ENCODE results near the gene USP47. TPM values are rescaled to one million over a fixed set of nuclear protein-coding genes. Genes with fewer than 3 reads are reported as not detected.

USP47 gene
- total and polyA plus RNA-seq, 9 of the 15 experiments (the other 6 are each of a cell fraction or from before 2014, with no cell fraction given) = 13.1 to 63.6 (median 34.7) TPM

DNA sequence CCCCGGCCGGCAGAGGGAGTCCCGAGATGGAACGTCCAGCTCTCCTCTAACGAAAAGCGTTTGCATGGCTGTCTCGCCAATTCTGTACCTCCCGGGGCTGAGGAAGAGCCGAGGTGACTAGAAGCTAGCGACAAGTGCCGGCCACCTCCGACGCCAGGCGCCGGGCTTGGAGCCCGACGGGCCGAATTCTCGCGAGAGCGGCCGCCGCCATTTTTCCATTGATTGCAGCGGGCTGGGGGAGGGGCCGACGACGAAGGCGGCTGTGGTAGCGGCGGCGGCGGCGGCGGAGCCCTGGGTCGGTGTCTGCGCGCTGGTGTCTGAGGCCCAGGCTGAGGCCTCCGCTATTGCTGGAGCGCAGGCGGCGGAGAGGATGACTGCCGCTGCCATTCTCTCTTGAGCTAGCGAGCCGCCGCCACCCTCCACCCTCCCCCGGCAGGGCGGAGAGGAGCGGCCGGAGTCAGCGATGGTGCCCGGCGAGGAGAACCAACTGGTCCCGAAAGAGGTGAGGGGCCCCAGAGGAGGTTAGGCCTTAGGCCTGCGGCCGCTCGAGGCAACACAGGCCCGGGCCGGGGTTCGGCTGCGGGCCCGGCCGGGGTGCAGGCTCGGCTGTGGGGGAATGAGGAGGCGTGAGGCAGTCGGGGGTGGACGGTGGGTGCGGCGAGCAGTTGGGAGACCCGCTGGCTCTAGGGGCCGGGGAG lies at the start of gene USP47 (continued):
- TF ChIP-seq, protein P1, sequence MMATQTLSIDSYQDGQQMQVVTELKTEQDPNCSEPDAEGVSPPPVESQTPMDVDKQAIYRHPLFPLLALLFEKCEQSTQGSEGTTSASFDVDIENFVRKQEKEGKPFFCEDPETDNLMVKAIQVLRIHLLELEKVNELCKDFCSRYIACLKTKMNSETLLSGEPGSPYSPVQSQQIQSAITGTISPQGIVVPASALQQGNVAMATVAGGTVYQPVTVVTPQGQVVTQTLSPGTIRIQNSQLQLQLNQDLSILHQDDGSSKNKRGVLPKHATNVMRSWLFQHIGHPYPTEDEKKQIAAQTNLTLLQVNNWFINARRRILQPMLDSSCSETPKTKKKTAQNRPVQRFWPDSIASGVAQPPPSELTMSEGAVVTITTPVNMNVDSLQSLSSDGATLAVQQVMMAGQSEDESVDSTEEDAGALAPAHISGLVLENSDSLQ (IDR thresholded peaks at IDR 0.05) = no peak
- TF ChIP-seq, protein P2, sequence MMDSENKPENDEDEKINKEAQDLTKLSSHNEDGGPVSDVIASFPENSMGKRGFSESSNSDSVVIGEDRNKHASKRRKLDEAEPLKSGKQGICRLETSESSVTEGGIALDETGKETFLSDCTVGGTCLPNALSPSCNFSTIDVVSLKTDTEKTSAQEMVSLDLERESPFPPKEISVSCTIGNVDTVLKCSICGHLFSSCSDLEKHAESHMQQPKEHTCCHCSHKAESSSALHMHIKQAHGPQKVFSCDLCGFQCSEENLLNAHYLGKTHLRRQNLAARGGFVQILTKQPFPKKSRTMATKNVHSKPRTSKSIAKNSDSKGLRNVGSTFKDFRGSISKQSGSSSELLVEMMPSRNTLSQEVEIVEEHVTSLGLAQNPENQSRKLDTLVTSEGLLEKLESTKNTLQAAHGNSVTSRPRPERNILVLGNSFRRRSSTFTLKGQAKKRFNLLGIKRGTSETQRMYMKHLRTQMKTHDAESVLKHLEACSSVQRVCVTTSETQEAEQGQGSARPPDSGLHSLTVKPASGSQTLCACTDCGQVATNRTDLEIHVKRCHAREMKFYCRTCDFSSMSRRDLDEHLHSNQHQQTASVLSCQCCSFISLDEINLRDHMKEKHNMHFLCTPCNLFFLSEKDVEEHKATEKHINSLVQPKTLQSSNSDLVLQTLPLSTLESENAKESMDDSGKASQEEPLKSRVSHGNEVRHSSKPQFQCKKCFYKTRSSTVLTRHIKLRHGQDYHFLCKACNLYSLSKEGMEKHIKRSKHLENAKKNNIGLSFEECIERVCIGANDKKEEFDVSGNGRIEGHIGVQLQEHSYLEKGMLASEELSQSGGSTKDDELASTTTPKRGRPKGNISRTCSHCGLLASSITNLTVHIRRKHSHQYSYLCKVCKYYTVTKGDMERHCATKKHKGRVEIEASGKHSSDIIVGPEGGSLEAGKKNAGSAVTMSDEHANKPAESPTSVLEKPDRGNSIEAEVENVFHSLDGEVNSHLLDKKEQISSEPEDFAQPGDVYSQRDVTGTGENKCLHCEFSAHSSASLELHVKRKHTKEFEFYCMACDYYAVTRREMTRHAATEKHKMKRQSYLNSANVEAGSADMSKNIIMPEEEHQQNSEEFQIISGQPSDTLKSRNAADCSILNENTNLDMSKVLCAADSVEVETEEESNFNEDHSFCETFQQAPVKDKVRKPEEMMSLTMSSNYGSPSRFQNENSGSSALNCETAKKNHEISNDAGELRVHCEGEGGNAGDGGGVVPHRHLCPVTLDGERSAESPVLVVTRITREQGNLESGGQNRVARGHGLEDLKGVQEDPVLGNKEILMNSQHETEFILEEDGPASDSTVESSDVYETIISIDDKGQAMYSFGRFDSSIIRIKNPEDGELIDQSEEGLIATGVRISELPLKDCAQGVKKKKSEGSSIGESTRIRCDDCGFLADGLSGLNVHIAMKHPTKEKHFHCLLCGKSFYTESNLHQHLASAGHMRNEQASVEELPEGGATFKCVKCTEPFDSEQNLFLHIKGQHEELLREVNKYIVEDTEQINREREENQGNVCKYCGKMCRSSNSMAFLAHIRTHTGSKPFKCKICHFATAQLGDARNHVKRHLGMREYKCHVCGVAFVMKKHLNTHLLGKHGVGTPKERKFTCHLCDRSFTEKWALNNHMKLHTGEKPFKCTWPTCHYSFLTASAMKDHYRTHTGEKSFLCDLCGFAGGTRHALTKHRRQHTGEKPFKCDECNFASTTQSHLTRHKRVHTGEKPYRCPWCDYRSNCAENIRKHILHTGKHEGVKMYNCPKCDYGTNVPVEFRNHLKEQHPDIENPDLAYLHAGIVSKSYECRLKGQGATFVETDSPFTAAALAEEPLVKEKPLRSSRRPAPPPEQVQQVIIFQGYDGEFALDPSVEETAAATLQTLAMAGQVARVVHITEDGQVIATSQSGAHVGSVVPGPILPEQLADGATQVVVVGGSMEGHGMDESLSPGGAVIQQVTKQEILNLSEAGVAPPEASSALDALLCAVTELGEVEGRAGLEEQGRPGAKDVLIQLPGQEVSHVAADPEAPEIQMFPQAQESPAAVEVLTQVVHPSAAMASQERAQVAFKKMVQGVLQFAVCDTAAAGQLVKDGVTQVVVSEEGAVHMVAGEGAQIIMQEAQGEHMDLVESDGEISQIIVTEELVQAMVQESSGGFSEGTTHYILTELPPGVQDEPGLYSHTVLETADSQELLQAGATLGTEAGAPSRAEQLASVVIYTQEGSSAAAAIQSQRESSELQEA (IDR thresholded peaks at IDR 0.05; ENCODE audit: low read depth) = no peak
- TF ChIP-seq MTF1 (CRISPR knock-in tag; IDR thresholded peaks at IDR 0.05; ENCODE audit: borderline replicate concordance) (no peak), BCLAF1 (IDR thresholded peaks at IDR 0.05; ENCODE audit: borderline replicate concordance in 1 of 2, control insufficient read depth in 1 of 2, low read depth in 2 of 2, low read length in 1 of 2) (no peak), NRF1 (conservative IDR thresholded peaks at IDR 0.05 in 1 of 2, IDR thresholded peaks at IDR 0.05 in 1 of 2) (peak; percentile 54 to 61), TAF9B (IDR thresholded peaks at IDR 0.05; ENCODE audit: partially characterized antibody) (peak; percentile 92), SREBF1 (IDR thresholded peaks at IDR 0.05; ENCODE audit: borderline replicate concordance, low read depth, low read length) (no peak), EGR1 (conservative IDR thresholded peaks at IDR 0.05) (peak; percentile 70; the same call in 1 of the 2 replicates), ZNF3 (CRISPR knock-in tag; IDR thresholded peaks at IDR 0.05) (no peak), MTA1 (IDR thresholded peaks at IDR 0.05; ENCODE audit: borderline replicate concordance) (no peak), MYNN (IDR thresholded peaks at IDR 0.05) (no peak; the same call in 1 of the 2 replicates), MYNN (CRISPR knock-in tag; IDR thresholded peaks at IDR 0.05) (no peak), ZNF253 (CRISPR knock-in tag; conservative IDR thresholded peaks at IDR 0.05) (no peak), ARID2 (IDR thresholded peaks at IDR 0.05) (no peak; the same call in 1 of the 2 replicates), YBX1 (IDR thresholded peaks at IDR 0.05) (no peak), POLR2A (conservative IDR thresholded peaks at IDR 0.05) (peak; percentile 94), ZNF76 (CRISPR knock-in tag; IDR thresholded peaks at IDR 0.05; ENCODE audit: borderline replicate concordance) (no peak)
